Stimulated activated CD8-positive, alpha-beta memory T cell treated with anti-CD3 and anti-CD28 coated beads, Interleukin-12 subunit alpha, Interleukin-12 subunit beta, amount 100 ng/mL, for 24 hours (primary cell): ENCODE data around the gene ARL4C.

Experiments used
- DNase-seq: peaks from one replicate; pipeline ENCODE4 v3.0.0-alpha.2; 2020; ENCODE audit errors: extremely low read depth

The ARL4C gene, protein sequence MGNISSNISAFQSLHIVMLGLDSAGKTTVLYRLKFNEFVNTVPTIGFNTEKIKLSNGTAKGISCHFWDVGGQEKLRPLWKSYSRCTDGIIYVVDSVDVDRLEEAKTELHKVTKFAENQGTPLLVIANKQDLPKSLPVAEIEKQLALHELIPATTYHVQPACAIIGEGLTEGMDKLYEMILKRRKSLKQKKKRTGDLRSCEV

GRCh38 chr2:234496835-234497593 lies at the start of gene ARL4C:
TSS of gene ARL4C (minus strand) at chr2:234497081. CDS start at chr2:234496586, 495 bp downstream.
- no peak for DNase-seq

DNA sequence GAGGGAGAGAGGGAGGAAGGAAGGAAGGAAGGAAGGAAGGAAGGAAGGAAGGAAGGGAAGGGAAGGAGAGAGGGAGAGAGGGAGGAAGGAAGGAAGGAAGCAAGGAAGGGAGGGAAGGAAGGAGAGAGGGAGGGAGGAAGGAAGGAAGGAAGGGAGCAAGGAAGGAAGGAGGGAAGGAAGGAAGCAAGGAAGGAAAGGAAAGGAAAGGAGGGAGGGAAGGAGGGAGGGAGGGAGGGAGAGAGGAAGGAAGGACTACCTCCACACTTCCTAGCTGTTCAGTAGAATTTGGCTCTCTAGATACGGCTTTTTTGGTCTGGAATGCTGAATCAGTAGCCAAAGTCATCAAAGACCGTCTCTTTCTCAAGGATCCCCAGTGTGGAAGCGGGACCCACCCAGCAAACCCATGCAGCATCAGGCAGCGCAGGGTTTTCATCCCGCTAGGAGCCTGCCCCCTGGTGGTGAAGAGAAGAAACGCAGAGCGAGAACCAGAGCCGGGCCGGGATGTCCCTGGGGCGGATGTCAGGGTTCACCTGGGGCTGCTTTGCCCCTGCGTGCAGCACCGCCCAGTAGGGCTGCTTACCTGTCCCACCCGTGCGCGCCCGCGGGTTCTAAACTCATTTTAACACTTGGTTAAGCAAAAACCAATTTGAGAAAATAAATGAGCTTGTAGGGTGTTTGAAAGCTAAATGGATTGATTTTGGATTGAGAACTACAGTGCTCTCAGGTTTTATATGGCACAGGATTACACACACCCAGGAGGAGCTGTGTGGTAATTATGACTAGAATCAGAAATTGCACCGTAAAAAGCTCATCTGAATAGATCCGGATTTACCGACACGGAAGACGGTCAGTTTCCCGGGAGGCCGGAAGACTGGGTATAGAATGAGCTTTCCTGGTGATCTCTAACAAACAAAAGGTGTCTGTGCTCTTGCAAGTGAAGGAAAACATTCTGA lies 48.1 kb upstream of the ARL4C start:
- peak; percentile 36 for DNase-seq

GRCh38 chr2:234542742-234543141 lies 45.9 kb upstream of the ARL4C start:
- no peak for DNase-seq

DNA sequence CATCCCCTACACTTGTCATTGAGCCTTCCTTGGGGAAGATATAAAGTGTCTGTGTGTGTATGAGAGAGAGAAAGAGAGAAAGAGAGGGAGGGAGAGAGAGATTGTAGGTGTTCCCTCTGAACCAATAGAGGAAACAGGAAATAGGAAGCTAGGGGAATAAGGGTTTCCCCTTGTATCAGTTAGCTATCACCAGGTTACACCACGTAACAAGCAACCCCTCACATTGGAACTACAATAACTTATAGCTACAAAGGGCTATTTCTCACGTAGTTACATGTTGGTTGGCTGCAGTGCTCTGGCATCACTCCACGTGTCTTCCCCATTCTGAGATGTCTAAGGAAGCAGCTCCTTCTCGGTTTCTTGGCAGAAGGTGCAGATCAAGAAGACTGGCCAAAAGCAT lies 41.0 kb upstream of the ARL4C start:
- DNase-seq = no peak

- no peak for DNase-seq
Measured at GRCh38 chr2:234536178-234536965, 39.5 kb upstream of the ARL4C start.

GRCh38 chr2:234535464-234535863 lies 38.6 kb upstream of the ARL4C start:
- DNase-seq = no peak

- DNase-seq = no peak
Measured at GRCh38 chr2:234534515-234534914, 37.6 kb upstream of the ARL4C start.

GRCh38 chr2:234533626-234534025 lies 36.7 kb upstream of the ARL4C start:
- no peak for DNase-seq

DNA sequence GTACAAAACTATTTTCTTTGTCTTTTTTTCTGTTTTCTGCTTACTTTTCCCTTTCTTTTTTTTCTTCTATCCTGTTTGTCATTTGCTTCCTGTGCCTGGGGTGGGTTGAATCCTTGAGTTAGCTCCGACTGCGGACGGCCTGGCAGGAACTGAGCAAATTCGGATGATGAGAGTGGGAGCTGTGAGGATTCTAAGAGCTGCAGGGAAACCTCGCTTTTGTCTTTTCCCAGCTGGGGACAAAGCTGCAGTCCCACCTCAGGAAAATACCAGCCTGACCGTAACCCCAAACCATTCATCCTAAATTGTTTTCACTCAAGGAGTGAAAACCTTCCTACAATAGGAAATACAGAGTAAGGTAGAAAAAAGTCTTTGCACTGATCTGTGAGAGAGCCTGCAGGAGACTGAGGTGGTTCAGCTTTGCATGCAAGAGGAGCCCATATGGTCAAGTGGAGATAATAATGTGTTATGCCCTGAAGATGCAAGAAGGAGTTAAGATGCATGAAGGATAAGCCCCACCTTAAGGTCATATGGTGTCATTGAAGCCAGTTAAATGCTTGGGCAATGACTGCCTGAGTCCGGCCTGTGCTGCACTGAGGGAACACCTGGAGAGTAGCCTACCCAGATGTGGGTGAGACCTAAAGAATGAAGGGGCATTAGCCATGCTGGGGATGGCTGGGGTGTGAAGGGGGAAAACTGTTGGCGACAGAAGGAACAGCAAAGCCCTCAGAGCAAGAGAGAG lies 31.7 kb upstream of the ARL4C start:
- DNase-seq = no peak

DNA sequence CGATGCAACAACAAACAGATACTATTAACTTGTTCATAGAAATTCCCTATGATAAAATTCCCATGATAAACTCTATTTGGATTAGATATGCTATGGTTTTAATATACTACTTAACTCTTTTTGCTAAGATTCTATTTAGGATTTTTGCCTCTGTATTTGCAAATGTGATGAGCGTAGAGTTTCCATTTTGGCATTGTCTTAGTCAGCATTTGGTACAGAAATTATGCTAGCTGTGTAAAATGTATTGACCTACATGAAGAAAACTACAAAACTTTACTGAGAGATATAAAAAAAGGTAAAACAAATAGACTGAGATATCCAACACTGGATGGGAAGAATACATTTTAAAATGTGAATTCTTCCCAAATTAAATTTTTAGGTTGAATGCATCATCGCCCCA lies 29.8 kb upstream of the ARL4C start:
- DNase-seq = no peak

DNA sequence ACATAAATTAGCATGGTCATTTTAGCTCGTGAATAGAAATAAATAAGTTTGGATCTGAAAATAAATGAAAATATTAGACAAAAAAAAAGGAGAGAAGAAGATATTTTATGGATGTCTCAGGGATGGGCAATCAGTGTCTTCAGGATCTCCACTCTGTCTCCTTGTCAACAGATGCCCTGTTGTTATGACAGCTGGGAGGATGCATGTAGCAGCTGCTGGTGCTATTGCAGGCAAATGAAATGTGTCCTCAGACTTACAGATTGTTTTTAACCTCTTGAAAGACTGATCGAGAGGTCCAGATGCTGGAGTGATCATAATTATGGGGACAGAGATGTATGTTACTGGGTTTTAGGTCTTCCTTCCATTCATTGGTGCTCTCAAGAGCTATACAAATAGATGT lies 24.7 kb upstream of the ARL4C start:
- no peak for DNase-seq

GRCh38 chr2:234518986-234519642 lies 22.2 kb upstream of the ARL4C start:
- no peak for DNase-seq

DNA sequence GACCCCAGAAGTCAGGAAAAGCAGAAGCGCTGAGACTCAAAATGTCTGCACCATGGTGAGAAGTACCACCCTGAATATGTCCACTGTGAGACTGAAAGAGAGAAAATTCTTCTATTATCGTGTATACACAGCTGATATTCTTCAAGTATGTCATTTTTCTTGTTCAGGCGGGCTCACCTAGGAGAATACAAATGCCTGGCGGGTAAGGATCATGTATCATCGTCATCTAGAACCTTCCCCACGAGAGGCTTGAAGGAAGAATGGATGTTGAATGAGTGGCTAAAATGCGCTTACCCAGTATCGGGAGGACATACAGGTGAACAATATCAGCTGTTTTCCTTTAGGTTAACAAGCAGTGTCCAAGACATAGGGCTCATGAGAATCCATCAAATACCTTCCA lies 21.1 kb upstream of the ARL4C start:
- no peak for DNase-seq

DNA sequence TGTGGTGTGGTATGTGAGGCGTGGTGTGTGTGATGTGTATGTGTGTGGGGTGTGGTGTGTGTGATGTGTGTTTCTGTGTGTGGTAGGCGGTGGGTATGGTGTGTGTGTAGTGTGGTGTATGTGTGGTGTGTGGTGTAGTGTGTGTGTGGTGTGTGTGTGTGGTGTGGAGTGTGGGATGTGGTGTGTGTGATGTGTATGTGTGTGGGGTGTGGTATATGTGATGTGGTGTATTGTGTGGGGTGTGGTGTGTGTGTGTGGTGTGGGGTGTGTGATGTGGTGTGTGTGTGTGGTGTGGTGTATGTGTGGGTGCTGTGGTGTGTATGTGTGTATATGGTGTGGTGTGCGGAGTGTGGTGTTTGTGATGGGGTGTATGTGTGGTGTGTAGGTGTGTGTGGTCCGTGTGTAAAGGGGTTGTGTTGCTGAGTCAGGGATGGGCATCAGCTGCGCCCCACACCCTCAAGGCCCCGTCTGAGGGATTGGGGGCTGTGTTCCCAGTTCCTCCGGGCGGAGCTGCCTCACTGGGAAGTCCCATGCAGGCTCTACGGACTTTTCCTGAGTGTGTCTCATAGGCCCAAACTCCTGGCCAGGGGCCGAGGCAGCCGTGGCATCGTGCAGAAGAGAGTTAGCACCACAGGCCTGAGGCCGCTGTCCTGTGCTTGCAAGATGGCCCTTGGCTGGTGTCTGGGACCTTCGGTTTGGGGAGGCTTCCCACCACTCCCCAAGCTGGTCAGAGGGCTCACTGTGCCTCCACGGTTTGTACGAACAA lies 18.2 kb upstream of the ARL4C start:
- no peak for DNase-seq

DNA sequence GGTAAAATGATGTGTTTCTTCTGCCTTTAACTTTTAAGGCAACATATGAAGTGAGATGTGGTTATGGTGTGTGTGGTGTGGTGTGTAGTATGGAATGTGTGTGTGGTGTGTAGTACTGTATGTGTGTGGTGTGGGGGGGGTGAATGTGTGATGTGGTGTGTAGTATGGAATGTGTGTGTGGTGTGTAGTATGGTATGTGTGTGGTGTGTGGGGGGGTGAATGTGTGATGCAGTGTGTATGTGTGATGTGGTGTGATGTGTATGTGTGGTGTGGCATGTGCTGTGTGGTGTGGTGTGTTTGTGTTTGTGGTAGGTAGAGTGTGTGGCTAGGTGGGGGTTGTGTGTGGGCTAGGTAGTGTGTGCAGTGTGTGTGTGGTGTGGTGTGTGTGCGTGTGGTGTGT lies 17.2 kb upstream of the ARL4C start:
- DNase-seq = no peak

DNA sequence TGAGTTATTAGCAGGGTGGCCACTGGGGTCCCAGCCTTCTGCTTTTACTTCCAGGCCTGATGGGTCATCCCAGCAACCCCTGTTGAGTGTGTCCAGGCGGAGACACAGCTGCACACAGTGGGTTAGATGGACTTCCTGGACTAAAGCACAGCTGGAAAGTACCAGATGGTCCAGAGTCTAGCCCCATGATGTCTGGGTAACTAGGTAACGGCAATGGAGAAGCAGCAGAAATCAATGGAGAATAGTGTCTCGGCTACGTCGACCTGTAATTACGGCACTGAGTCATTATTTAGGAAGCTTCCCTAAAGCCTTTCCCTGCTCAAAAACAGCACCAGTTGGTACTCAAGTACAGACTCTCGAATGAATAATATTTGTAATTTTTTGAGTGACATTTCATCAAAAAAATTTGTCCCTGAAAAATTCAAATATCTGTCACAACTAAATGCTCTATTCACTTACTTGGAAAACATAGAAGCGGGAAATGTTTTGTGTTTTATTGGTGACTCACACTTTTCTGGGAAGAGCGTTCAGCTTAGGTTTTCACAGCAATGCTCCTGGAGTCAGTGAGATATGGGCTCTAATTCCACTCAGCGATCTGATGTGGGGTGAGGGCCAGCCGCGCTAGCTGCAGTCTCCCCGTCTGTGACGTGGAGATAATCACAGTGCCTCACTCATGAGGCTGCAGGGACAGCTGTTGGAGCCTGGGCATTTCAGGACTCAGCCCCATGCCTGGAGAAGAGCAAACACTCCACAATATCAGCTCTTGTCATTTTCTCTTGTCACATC lies 16.2 kb upstream of the ARL4C start:
- no peak for DNase-seq

DNA sequence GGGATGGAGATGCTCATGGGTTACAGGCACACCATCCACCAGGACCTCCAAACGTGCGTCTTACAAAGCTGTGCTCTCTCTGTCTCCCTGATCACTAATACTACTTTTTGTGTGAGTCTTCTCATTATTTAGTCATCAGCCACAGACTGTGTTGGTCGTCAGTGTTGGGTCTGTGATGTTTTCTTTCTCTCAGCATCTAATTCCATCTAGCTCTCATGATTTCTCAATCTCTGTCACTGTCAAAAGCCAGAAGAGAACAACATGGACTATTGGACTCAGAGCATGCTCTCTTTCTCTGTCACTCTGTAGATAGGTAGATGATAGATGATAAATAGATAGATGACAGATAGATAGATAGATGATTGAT lies 6.0 kb upstream of the ARL4C start:
- no peak for DNase-seq

DNA sequence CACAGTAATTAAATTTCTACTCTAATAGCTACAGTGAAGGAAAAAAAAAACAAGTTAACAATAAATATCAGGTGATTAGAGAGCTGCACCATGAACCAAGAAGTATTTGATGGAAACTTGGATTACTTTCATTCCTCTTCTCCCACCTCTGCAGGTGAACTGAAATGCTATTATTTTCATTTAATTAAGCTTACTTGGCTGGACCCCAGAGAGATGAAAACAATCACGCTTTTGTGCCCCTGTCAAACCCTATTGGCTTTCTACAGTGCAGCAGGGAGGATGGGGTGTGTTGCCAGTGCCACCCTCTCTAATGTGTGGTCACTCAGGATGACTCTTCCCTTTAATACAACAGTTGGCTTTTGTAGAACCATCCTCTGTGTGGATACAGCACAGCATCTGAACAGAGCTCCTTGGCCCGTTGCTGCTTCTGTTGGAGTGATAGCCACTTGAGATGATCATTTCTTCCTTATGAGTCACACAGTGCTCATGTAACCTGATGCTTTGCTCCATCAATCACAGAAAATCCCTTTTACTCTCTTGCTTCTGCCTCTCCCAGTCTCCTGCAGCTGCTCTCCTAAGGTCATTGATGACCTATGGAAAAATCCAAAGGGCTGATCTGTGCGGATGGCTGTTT lies 5.5 kb upstream of the ARL4C start:
- no peak for DNase-seq
